Loucy (cell line): ENCODE data around the gene NAT16.

Experiments used
- H2AFZ ChIP-seq: fragments of 200-600 bp; sonication (generic); 2 replicates; pipeline ENCODE4 v1.6.0; 2016; ENCODE audit warnings: antibody characterized with exemption, mild to moderate bottlenecking, low read length, moderate library complexity
- H3F3A ChIP-seq: fragments of 200-600 bp; 2 replicates; pipeline ENCODE4 v1.6.0; 2016; ENCODE audit warnings: antibody characterized with exemption, low read depth, mild to moderate bottlenecking
- H3K27me3 ChIP-seq: fragments of 200-600 bp; sonication (generic); 2 replicates; pipeline ENCODE4 v1.6.1; 2014; ENCODE audit warnings: low read length, mild to moderate bottlenecking; ENCODE audit not compliant: insufficient read depth, poor library complexity, severe bottlenecking
- H3K36me3 ChIP-seq: fragments of 200-600 bp; sonication (generic); 2 replicates; pipeline ENCODE4 v1.6.1; 2016; ENCODE audit warnings: low read length; ENCODE audit not compliant: insufficient read depth
- H3K4me1 ChIP-seq: fragments of 200-600 bp; sonication (generic); 2 replicates; pipeline ENCODE4 v1.5.1; 2014; ENCODE audit warnings: low read length, mild to moderate bottlenecking; ENCODE audit not compliant: insufficient read depth, poor library complexity, severe bottlenecking
- H3K4me2 ChIP-seq: fragments of 200-600 bp; sonication (generic); 2 replicates; pipeline ENCODE4 v1.6.0; 2014; ENCODE audit warnings: antibody characterized with exemption, low read length, low read depth, mild to moderate bottlenecking; ENCODE audit not compliant: poor library complexity, severe bottlenecking
- H3K4me3 ChIP-seq: fragments of 200-600 bp; sonication (generic); 2 replicates; pipeline ENCODE4 v1.5.1; 2014; ENCODE audit warnings: low read length, mild to moderate bottlenecking, mixed read lengths; ENCODE audit not compliant: poor library complexity, severe bottlenecking
- H3K79me2 ChIP-seq: fragments of 200-600 bp; sonication (generic); 2 replicates; pipeline ENCODE4 v1.6.1; 2014; ENCODE audit warnings: low read length; ENCODE audit not compliant: insufficient read depth
- H3K9ac ChIP-seq: fragments of 200-600 bp; sonication (generic); 2 replicates; pipeline ENCODE4 v1.6.0; 2014; ENCODE audit warnings: mild to moderate bottlenecking, low read depth, low read length, moderate library complexity; ENCODE audit not compliant: poor library complexity, severe bottlenecking
- H3K9me2 ChIP-seq: fragments of 200-600 bp; sonication (generic); replicated peaks from 2 replicates; pipeline ENCODE4 v1.6.1; 2016; ENCODE audit warnings: low read depth, low read length, mixed read lengths
- H3K9me3 ChIP-seq: fragments of 200-600 bp; sonication (generic); 2 replicates; pipeline ENCODE4 v1.6.1; 2014; ENCODE audit warnings: mild to moderate bottlenecking, antibody characterized with exemption, low read length, low read depth; ENCODE audit not compliant: insufficient read depth
- H4K20me1 ChIP-seq: fragments of 200-600 bp; sonication (generic); 2 replicates; pipeline ENCODE4 v1.6.0; 2014; ENCODE audit warnings: antibody characterized with exemption, low read length, mild to moderate bottlenecking; ENCODE audit not compliant: insufficient read depth, poor library complexity, severe bottlenecking
- EZH2phosphoT487 ChIP-seq: fragments of 200-600 bp; IDR thresholded peaks from 2 replicates; pipeline ENCODE4 v1.6.1; 2018; ENCODE audit warnings: antibody characterized with exemption, mild to moderate bottlenecking, moderate library complexity, borderline replicate concordance
- TF ChIP-seq, protein P1 (sequence below): fragments of 200-600 bp; sonication (generic); conservative IDR thresholded peaks from 2 replicates; pipeline ENCODE4 v1.5.1; 2014; ENCODE audit warnings: mild to moderate bottlenecking, antibody characterized with exemption, low read length

Gene NAT16

DNA sequence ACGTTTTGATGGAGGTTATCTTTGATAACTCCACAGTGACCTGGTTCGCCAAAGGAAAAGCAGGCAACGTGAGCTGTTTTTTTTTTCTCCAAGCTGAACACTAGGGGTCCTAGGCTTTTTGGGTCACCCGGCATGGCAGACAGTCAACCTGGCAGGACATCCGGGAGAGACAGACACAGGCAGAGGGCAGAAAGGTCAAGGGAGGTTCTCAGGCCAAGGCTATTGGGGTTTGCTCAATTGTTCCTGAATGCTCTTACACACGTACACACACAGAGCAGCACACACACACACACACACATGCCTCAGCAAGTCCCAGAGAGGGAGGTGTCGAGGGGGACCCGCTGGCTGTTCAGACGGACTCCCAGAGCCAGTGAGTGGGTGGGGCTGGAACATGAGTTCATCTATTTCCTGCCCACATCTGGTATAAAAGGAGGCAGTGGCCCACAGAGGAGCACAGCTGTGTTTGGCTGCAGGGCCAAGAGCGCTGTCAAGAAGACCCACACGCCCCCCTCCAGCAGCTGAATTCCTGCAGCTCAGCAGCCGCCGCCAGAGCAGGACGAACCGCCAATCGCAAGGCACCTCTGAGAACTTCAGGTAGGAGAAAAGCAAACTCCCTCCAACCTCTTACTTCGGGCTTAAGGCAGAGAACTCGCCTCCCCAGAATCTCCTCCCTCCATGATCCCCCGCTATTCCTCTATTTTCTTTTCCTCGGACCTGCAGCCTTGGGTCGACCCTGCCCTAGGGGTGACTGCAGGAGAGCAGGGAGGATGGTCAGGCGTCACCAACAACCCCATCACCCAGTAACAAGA, 53.2 kb downstream of the NAT16 start, which contains the start of gene SERPINE1:
Gene SERPINE1, plus strand, starts transcription at position 454 of the 809 bp plus-strand sequence. CDS start 1,290 bp downstream, outside the sequence.
- peaks cover 8% of the 10 kb centered on the region; the same call in 1 of the 2 replicates for H3K79me2 ChIP-seq
- H3K4me2 ChIP-seq = peak within 1 kb of the TSS; percentile 97
- H3K4me1 ChIP-seq = peaks cover 45% of the 10 kb centered on the region
- H3K9me2 ChIP-seq = no peaks in the 10 kb centered on the region
- TF ChIP-seq EZH2phosphoT487 = no peak
- TF ChIP-seq, protein P1, sequence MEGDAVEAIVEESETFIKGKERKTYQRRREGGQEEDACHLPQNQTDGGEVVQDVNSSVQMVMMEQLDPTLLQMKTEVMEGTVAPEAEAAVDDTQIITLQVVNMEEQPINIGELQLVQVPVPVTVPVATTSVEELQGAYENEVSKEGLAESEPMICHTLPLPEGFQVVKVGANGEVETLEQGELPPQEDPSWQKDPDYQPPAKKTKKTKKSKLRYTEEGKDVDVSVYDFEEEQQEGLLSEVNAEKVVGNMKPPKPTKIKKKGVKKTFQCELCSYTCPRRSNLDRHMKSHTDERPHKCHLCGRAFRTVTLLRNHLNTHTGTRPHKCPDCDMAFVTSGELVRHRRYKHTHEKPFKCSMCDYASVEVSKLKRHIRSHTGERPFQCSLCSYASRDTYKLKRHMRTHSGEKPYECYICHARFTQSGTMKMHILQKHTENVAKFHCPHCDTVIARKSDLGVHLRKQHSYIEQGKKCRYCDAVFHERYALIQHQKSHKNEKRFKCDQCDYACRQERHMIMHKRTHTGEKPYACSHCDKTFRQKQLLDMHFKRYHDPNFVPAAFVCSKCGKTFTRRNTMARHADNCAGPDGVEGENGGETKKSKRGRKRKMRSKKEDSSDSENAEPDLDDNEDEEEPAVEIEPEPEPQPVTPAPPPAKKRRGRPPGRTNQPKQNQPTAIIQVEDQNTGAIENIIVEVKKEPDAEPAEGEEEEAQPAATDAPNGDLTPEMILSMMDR = peak; percentile 65
- H3K4me3 ChIP-seq = peak within 1 kb of the TSS; percentile 78
- H3K36me3 ChIP-seq = no peaks in the 10 kb centered on the region
- no peaks in the 10 kb centered on the region for H3K27me3 ChIP-seq
- no peaks in the 10 kb centered on the region for H3F3A ChIP-seq
- no peaks in the 10 kb centered on the region for H3K9me3 ChIP-seq
- peak within 1 kb of the TSS; percentile 75 for H3K9ac ChIP-seq
- peak within 1 kb of the TSS; percentile 92 for H2AFZ ChIP-seq
- no peaks in the 10 kb centered on the region for H4K20me1 ChIP-seq

DNA sequence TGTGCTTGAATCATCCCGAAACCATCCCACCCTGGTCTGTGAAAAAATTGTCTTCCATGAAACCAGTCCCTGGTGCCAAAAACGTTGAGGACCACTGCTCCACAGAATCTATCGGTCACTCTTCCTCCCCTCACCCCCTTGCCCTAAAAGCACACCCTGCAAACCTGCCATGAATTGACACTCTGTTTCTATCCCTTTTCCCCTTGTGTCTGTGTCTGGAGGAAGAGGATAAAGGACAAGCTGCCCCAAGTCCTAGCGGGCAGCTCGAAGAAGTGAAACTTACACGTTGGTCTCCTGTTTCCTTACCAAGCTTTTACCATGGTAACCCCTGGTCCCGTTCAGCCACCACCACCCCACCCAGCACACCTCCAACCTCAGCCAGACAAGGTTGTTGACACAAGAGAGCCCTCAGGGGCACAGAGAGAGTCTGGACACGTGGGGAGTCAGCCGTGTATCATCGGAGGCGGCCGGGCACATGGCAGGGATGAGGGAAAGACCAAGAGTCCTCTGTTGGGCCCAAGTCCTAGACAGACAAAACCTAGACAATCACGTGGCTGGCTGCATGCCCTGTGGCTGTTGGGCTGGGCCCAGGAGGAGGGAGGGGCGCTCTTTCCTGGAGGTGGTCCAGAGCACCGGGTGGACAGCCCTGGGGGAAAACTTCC, 54.0 kb downstream of the NAT16 start:
- Histone ChIP-seq H3K9ac (peak overlapping the region; percentile 75), H3K9me3 (no peaks in the 10 kb centered on the region), H3K9me2 (no peaks in the 10 kb centered on the region), H3K4me1 (peaks cover 45% of the 10 kb centered on the region), H3K4me2 (peak overlapping the region; percentile 97), H2AFZ (peak overlapping the region; percentile 92), H3K36me3 (no peaks in the 10 kb centered on the region), H3K4me3 (peak overlapping the region; percentile 78), H3F3A (no peaks in the 10 kb centered on the region), H4K20me1 (no peaks in the 10 kb centered on the region), H3K79me2 (peaks cover 8% of the 10 kb centered on the region; the same call in 1 of the 2 replicates), H3K27me3 (no peaks in the 10 kb centered on the region)
- TF ChIP-seq EZH2phosphoT487 = no peak
- TF ChIP-seq, protein P1 = no peak

DNA sequence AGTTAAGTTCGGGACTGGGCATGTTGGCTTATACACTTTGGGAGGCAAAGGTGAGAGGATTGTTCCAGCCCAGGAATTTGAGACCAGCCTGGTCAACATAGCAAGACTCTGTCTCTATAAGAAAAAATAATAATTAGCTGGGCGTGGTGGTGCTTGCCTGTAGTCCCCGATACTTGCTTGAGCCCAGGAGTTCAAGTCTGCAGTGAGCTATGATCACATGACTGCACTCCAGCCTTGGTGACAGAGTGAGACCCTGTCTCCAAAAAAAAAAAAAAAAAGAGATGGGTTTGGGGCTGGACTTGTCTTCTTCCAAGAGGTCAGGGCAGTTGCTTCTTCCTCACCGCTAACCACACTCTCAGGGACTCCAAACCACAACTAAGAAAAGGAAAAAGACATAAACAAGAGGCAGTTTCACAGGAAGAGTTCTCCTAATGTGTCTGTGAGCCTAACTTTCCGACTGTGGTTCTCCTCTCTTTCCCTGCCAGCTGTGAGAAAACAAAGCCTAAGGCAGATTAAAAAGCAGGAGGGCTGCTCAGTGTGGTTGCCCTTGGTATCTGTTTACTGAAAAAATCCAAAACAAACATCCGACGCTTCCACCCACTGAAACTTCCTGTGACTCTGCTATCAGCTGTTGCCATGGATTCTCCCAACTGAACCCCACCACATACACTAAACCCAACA, 55.6 kb downstream of the NAT16 start:
- Histone ChIP-seq H3K9me3 (no peaks in the 10 kb centered on the region), H3F3A (no peaks in the 10 kb centered on the region), H3K4me1 (peaks cover 45% of the 10 kb centered on the region), H3K4me2 (peak overlapping the region; percentile 55), H3K9ac (peak overlapping the region; percentile 54), H3K79me2 (peaks cover 8% of the 10 kb centered on the region; the same call in 1 of the 2 replicates), H3K9me2 (no peaks in the 10 kb centered on the region), H3K36me3 (no peaks in the 10 kb centered on the region), H3K27me3 (no peaks in the 10 kb centered on the region), H3K4me3 (peak overlapping the region; percentile 3), H2AFZ (0 out of 2 replicates have a peak overlapping the region, but pooled peaks have one; percentile 4), H4K20me1 (no peaks in the 10 kb centered on the region)
- TF ChIP-seq, protein P1 = no peak
- TF ChIP-seq EZH2phosphoT487 = no peak
